ENCODE data around the gene MPP1.

Gene MPP1

GRCh38 chrX:154731184-154731583, 74.1 kb downstream of the MPP1 start:
- CTCF ChIA-PET, result interaction anchor here (0.7 to 7.5 kb wide), 4 partner anchors 12 to 1255 kb away, joined by 3 to 46 read pairs (median 5); no protein-coding TSS in a partner anchor
- Histone ChIP-seq H3K27ac (ENCODE audit: extremely low read depth, low read depth, low read length) (no peak overlapping the region), H3K36me3 (ENCODE audit: control insufficient read depth in 2 of 2, insufficient read depth in 1 of 2, low read length in 2 of 2) (no peaks in the 10 kb centered on the region), H3K4me3 (ENCODE audit: low read depth, low read length) (no peak overlapping the region), H3K4me1 (ENCODE audit: control insufficient read depth, insufficient read depth, low read length) (peaks cover 7% of the 10 kb centered on the region; the same call in 1 of the 2 replicates), H3K9me3 (ENCODE audit: control insufficient read depth, insufficient read depth, low read depth, low read length) (no peaks in the 10 kb centered on the region)
- TF ChIP-seq ZXDB (tag by site-specific recombination; IDR thresholded peaks at IDR 0.05), result no peak
- no peak for TF ChIP-seq ZNF473 (tag by site-specific recombination; IDR thresholded peaks at IDR 0.05)
- no peak for TF ChIP-seq BCL11A (tag by site-specific recombination; IDR thresholded peaks at IDR 0.05; ENCODE audit: low read depth)
- no peak for TF ChIP-seq ZNF350 (tag by site-specific recombination; IDR thresholded peaks at IDR 0.05)
- TF ChIP-seq ZNF837 (tag by site-specific recombination; IDR thresholded peaks at IDR 0.05), result no peak
- TF ChIP-seq GFI1B (tag by site-specific recombination; IDR thresholded peaks at IDR 0.05), result no peak
- TF ChIP-seq ZNF555 (tag by site-specific recombination; conservative IDR thresholded peaks at IDR 0.05), result no peak
- no peak for TF ChIP-seq ZNF660 (tag by site-specific recombination; IDR thresholded peaks at IDR 0.05)
- TF ChIP-seq ATF2 (tag by site-specific recombination; IDR thresholded peaks at IDR 0.05; ENCODE audit: low read depth), result no peak
- TF ChIP-seq ZBTB6 (tag by site-specific recombination; IDR thresholded peaks at IDR 0.05), result no peak
- POLR2A ChIA-PET, result interaction anchor here (1.8 kb wide), 1 partner anchor 31 kb away, joined by 5 read pairs; the partner anchor contains the start of gene DKC1

- H3K36me3 ChIP-seq (ENCODE audit: control insufficient read depth in 2 of 2, insufficient read depth in 1 of 2, low read length in 2 of 2), result no peaks in the 10 kb centered on the region
- H3K4me3 ChIP-seq (ENCODE audit: low read depth, low read length), result no peak overlapping the region
- TF ChIP-seq ZEB2 (tag by site-specific recombination; IDR thresholded peaks at IDR 0.05), result no peak
- TF ChIP-seq ZSCAN5A (tag by site-specific recombination; IDR thresholded peaks at IDR 0.05), result no peak
- TF ChIP-seq ZNF19 (tag by site-specific recombination; IDR thresholded peaks at IDR 0.05; ENCODE audit: low read depth), result no peak
- no peak for TF ChIP-seq MYNN (tag by site-specific recombination; IDR thresholded peaks at IDR 0.05; ENCODE audit: borderline replicate concordance)
- no peaks in the 10 kb centered on the region for H3K9me3 ChIP-seq (ENCODE audit: control insufficient read depth, insufficient read depth, low read depth, low read length)
- CTCF ChIA-PET, result interaction anchor here (4.2 to 7.5 kb wide), 2 partner anchors 13 to 18 kb away, joined by 25 to 46 read pairs; no protein-coding TSS in a partner anchor
- H3K27ac ChIP-seq (ENCODE audit: extremely low read depth, low read depth, low read length), result no peak overlapping the region
- H3K4me1 ChIP-seq (ENCODE audit: control insufficient read depth, insufficient read depth, low read length), result peaks cover 7% of the 10 kb centered on the region; the same call in 1 of the 2 replicates
- POLR2A ChIA-PET, result interaction anchor here (1.8 kb wide), 1 partner anchor 32 kb away, joined by 5 read pairs; the partner anchor contains the start of gene DKC1
These were observed 74.9 kb downstream of the MPP1 start for GRCh38 chrX:154730253-154730891.

GRCh38 chrX:154729439-154729838, 75.8 kb downstream of the MPP1 start:
- H3K4me1 ChIP-seq (ENCODE audit: control insufficient read depth, insufficient read depth, low read length), result peaks cover 7% of the 10 kb centered on the region; the same call in 1 of the 2 replicates
- H3K36me3 ChIP-seq (ENCODE audit: control insufficient read depth in 2 of 2, insufficient read depth in 1 of 2, low read length in 2 of 2), result no peaks in the 10 kb centered on the region
- POLR2A ChIA-PET, result interaction anchor here (1.8 kb wide), 1 partner anchor 33 kb away, joined by 5 read pairs; the partner anchor contains the start of gene DKC1
- H3K4me3 ChIP-seq (ENCODE audit: low read depth, low read length), result no peak overlapping the region
- H3K9me3 ChIP-seq (ENCODE audit: control insufficient read depth, insufficient read depth, low read depth, low read length), result no peaks in the 10 kb centered on the region
- H3K27ac ChIP-seq (ENCODE audit: extremely low read depth, low read depth, low read length), result no peak overlapping the region
- CTCF ChIA-PET, result interaction anchor here (0.9 to 7.5 kb wide), 3 partner anchors 11 to 19 kb away, joined by 3 to 46 read pairs (median 25); no protein-coding TSS in a partner anchor
- TF ChIP-seq ZNF548 (tag by site-specific recombination; IDR thresholded peaks at IDR 0.05) (no peak), ZNF211 (tag by site-specific recombination; IDR thresholded peaks at IDR 0.05; ENCODE audit: low read depth) (no peak), SP7 (tag by site-specific recombination; IDR thresholded peaks at IDR 0.05) (no peak), TSHZ1 (tag by site-specific recombination; IDR thresholded peaks at IDR 0.05; ENCODE audit: borderline replicate concordance) (no peak), ZNF639 (tag by site-specific recombination; IDR thresholded peaks at IDR 0.05) (no peak), ZNF571 (tag by site-specific recombination; IDR thresholded peaks at IDR 0.05) (no peak), ZNF580 (tag by site-specific recombination; IDR thresholded peaks at IDR 0.05) (no peak), ZNF157 (tag by site-specific recombination; IDR thresholded peaks at IDR 0.05) (no peak)
